Kasumi-1 (cell line): ENCODE results near the gene NPAS2.
A peak's percentile ranks its signal among the peaks of the same experiment; 100 is the strongest.

Experiments
- DNase-seq, 2 experiments: peaks; one replicate each; lab custom pipeline; 2025; lab: John Stamatoyannopoulos, UW

The NPAS2 gene

DNA sequence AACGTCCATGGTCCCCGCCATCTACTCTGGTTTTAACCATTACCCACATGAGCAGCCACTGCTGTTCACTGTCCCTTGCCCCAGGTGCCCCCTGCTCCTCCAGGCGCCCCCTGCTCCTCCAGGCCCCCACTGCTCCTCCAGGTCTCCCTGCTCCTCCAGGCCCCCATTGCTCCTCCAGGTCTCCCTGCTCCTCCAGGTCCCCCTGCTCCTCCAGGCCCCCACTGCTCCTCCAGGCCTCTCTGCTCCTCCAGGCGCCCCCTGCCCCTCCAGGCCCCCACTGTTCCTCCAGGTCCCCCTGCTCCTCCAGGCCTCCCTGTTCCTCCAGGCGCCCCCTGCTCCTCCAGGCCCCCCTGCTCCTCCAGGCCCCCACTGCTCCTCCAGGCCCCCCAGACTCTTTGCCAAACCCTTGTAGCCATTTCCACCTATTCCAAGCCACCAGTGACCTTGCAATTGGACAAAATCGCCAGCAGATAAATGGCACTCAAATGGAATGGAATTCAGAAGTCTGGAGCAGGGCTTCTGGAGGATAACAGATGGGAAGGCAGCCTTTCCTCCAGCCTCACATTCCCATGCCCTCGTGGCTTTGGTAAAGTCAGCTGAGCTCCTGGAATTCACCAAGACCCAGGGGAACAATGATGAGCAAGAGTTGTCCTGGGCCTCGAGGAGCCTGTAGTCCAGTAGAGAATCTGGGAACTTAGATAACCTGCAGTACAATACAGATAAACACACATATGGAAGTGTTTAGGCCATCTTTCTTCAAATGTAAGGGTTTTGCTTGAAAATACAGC lies 168.9 kb downstream of the NPAS2 start:
- DNase-seq, result no peak

GRCh38 chr2:100989666-100990065 lies 169.7 kb downstream of the NPAS2 start:
- DNase-seq, result no peak

GRCh38 chr2:100990166-100990565 lies 170.2 kb downstream of the NPAS2 start:
- no peak for DNase-seq

GRCh38 chr2:100990650-100991403 lies 170.9 kb downstream of the NPAS2 start:
- DNase-seq, result no peak

GRCh38 chr2:100991404-100991773 lies 171.4 kb downstream of the NPAS2 start:
- DNase-seq, result no peak

- DNase-seq, result peak in 1 of 2 experiments; percentile 36
These were observed 172.3 kb downstream of the NPAS2 start for GRCh38 chr2:100992262-100992661.

- no peak for DNase-seq
These were observed 173.4 kb downstream of the NPAS2 start for GRCh38 chr2:100993294-100993693.

- DNase-seq, result no peak
These were observed 175.6 kb downstream of the NPAS2 start for GRCh38 chr2:100995309-100996075.

DNA sequence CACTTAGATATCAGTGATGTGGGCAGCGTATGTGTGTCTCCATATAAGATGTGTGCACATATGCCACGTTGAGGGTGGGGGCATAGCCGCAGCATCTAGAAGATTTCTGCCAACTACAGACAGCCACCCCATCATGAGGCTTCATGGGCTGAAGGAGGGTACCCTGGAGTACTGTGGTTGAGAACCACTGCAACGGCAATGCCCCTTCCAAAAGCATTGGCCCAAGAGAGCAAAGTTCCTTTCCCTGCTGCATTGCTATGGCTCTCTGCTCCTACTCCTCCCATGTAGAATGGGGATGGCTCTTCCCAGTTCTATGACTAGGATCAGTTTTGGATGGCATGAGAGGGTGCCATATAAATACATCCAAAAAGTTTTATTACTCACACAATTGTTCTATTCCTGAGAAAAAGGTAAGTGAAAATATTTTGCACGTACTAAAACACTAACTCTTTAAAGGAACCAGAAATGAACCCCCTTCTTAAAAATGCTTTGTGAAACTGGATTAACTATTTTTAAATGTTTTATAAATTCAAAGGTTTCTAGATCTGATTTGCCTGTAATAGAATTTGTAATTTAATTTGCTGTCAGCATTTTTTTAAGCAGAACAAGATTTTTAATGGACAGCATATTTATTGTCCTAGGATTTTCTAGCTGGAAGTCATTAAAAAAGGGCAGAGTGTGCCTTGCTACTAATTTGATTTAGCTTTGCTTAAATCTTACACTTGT lies 177.7 kb downstream of the NPAS2 start:
- DNase-seq, result no peak

GRCh38 chr2:100998235-100998573 lies 178.3 kb downstream of the NPAS2 start:
- DNase-seq, result no peak

DNA sequence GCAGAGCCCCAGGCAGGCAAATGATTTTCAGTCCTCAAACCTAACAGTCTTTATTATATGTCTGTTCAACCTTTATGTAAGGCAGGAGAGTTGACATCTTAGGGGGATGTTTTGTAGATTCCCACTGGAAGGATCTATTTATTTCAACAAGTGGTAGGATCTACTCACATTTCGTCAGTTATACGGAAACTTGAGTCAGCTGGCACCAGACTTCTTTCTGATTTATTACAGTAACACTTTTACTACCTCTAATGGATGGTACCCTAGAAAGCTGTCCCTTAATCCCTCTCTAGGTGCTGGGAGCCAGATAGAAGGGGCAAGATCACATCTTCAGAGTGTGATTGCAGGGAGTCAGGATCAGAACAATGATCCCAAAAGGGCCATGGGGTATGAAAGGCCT lies 180.1 kb downstream of the NPAS2 start:
- DNase-seq, result no peak

DNA sequence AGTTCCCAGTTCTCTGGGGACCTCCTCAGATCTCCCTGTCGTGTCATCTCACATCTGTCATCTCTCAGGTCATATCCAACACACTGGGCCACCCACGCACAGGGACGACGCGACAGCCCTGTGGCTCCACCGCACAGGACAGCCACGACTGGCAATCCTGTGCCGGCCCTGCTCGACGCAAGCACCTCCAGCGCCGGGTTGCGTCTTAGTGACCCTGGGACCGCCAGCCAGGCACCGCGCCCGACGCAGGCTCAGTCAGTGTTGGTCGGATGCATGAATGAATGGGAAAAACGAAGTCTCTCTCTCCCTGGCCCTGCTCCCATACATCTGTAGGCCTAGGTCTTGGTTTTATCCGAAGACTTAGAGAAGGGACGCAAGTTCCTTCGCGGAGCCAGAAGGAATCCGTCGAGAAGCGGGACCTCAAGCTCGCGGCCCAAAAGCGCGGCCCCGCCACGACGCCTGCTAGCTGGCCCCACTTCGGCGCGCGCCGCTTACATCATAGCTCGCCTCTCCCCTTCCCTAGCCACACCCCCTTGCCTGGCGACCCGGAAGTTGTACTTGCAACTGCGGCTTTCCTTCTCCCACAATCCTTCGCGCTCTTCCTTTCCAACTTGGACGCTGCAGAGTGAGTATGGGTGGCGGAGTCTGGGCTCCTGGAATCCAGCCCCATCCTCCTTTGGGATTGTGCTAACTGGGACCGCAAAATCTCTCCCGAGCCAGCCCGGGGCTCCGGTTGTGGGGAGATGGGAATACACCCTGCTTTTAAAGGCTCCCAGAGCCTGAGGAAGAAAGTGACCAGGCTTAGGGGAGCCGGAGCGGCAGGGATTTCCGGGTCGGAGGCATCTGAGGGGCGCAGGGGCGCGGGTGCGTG lies 182.0 kb downstream of the NPAS2 start, which contains the start of gene RPL31:
Gene RPL31 (plus strand): TSS at position 599 of the 871 bp plus-strand sequence. CDS start 413 bp downstream, outside the sequence.
- peak; percentile 98 to 99 for DNase-seq

GRCh38 chr2:101002562-101003277 lies 182.8 kb downstream of the NPAS2 start:
- no peak for DNase-seq

- DNase-seq, result no peak
These were observed 183.4 kb downstream of the NPAS2 start for GRCh38 chr2:101003278-101003775.

DNA sequence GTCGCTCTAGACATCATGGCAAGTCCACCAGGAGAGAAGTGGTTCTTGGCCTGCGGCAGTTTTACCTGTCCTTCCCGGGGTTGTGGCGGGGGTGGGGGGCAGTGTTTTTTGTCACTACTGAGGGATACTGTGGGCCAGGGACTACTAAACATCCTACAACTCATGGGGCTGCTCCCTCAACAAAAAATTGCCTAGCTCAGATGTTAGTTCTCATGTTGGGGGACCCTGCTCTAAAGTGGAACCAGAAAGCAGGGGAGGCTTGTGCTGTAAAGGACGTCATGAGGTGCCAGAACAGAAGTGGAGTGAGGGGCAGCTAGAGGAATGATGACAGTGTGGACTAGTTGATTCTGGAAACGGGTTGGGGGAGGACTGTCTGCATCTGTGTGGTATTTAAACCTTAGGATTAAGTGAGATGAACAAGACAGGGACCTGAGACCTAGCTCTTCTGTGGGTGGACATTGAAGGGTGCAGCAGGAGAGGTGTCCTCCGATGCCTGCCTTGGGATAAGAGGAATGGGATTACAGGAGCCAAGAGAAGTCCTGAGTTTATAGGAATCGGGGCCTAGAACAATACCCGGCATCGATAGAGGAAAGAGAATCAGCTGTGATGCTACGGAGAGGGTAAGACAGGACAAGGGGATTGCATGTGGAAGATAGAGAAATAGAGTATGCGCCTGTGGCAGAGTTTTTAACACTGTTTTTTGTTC lies 184.8 kb downstream of the NPAS2 start:
- no peak for DNase-seq

DNA sequence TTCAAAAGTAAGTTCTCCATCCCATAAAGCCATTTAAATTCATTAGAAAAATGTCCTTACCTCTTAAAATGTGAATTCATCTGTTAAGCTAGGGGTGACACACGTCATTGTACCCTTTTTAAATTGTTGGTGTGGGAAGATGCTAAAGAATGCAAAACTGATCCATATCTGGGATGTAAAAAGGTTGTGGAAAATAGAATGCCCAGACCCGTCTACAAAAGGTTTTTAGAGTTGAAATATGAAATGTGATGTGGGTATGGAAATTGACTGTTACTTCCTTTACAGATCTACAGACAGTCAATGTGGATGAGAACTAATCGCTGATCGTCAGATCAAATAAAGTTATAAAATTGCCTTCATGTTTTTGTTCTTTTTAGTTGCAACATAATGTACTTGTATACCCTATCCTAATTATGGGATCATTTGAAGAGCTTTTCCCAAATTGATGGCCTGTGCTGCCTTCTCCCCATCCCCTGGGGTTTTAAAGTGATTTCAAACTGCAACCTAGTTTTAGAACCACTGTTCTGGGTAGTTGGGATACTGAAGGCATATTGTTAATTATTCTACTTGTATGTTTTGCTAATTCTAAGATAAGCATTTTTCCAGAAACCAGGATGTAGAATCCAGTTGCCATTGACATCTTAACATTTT lies 186.3 kb downstream of the NPAS2 start:
- no peak for DNase-seq

DNA sequence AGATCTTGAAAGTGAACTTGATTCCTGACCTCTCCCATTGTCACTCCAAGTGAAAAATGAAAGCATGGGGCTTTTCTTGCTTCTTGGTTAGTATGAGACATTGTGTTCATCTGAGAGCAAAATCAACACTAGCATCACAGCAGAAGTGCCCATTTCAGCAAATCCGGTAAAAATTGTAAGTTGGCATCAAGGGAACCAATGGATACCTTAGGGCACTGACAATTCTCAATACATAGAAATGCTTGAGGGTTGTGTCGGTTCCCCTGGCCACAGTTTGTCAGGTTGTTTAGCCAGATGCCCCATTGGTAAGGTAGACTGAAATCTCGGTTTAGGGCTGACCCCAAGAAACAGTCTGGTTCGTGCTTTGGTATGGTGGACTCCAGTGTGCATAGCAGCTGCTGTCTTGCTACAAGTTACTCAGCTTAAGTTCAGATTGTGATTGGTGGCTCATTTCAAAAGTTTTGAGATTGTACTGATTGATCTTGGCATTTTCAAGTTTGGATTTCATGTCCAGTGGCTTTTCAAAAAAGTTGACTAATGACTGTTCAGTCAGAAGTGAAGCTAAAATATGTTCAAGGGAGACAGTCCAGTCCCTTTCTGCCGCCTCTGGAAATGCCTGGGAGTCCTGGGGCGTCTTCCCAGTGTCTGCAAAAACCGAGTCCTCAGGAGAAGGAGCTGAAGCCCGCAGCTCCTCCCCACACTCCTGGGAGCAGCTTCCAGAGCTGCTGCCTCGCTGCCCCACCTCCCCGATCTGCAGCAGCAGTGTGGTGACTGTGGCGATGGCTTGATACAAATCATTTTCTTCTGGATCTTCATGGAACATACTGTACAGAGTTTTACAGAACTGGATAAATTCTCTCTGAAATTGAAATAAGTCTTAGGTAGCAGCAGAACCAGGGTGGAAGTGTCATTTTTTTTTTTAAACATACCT lies 187.7 kb downstream of the NPAS2 start:
- DNase-seq, result no peak

GRCh38 chr2:101011152-101011551 lies 191.2 kb downstream of the NPAS2 start:
- DNase-seq, result no peak
